OCI-LY1 (cell line): ENCODE results near the gene AP2B1.

ENCODE experiments used
- H2AFZ ChIP-seq: fragments of 200-600 bp; sonication (generic), shearing (Covaris generic); 2 replicates; pipeline ENCODE4 v1.6.0; 2014; ENCODE audit warnings: antibody characterized with exemption, mild to moderate bottlenecking, low read length
- H3F3A ChIP-seq: fragments of 200-600 bp; sonication (generic), shearing (Covaris generic); 2 replicates; pipeline ENCODE4 v1.6.0; 2014; ENCODE audit warnings: mild to moderate bottlenecking, antibody characterized with exemption, low read length, moderate library complexity; ENCODE audit not compliant: insufficient read depth
- H3K27ac ChIP-seq: fragments of 200-600 bp; sonication (generic); 2 replicates; pipeline ENCODE4 v1.5.1; 2014; ENCODE audit warnings: low read length, mixed run types, mild to moderate bottlenecking, low read depth; ENCODE audit not compliant: poor library complexity, severe bottlenecking
- H3K27me3 ChIP-seq: fragments of 200-600 bp; sonication (generic); 2 replicates; pipeline ENCODE4 v1.6.0; 2014; ENCODE audit warnings: antibody characterized with exemption, mild to moderate bottlenecking, low read length, moderate library complexity; ENCODE audit not compliant: insufficient read depth
- H3K36me3 ChIP-seq: fragments of 200-600 bp; sonication (generic); 2 replicates; pipeline ENCODE4 v1.6.1; 2014; ENCODE audit warnings: mild to moderate bottlenecking, antibody characterized with exemption, low read length, moderate library complexity, mixed read lengths; ENCODE audit not compliant: insufficient read depth
- H3K4me1 ChIP-seq: fragments of 200-600 bp; sonication (generic); 2 replicates; pipeline ENCODE4 v1.5.1; 2014; ENCODE audit warnings: mild to moderate bottlenecking, low read length, moderate library complexity; ENCODE audit not compliant: insufficient read depth, severe bottlenecking
- H3K4me2 ChIP-seq: fragments of 200-600 bp; sonication (generic), shearing (Covaris generic); 2 replicates; pipeline ENCODE4 v1.6.1; 2014; ENCODE audit warnings: low read length
- H3K4me3 ChIP-seq: fragments of 200-600 bp; sonication (generic); 2 replicates; pipeline ENCODE4 v1.5.1; 2014; ENCODE audit warnings: low read length, low read depth, mild to moderate bottlenecking, mixed read lengths; ENCODE audit not compliant: poor library complexity, severe bottlenecking
- H3K79me2 ChIP-seq: fragments of 200-600 bp; shearing (Covaris generic); 2 replicates; pipeline ENCODE4 v1.6.1; 2016; ENCODE audit warnings: mixed run types, low read length, mixed read lengths; ENCODE audit not compliant: insufficient read depth
- H3K9ac ChIP-seq: fragments of 200-600 bp; sonication (generic), shearing (Covaris generic); 2 replicates; pipeline ENCODE4 v1.6.1; 2014; ENCODE audit warnings: mild to moderate bottlenecking, low read length, mixed read lengths
- H3K9me2 ChIP-seq: fragments of 200-600 bp; sonication (generic), shearing (Covaris generic); 2 replicates; pipeline ENCODE4 v1.6.1; 2014; ENCODE audit warnings: low read depth, mild to moderate bottlenecking, low read length, mixed read lengths
- H3K9me3 ChIP-seq: fragments of 200-600 bp; shearing (Covaris generic); 2 replicates; pipeline ENCODE4 v1.6.1; 2014; ENCODE audit warnings: low read length, mixed read lengths
- H4K20me1 ChIP-seq: fragments of 200-600 bp; sonication (generic), shearing (Covaris generic); 2 replicates; pipeline ENCODE4 v1.6.0; 2016; ENCODE audit warnings: mild to moderate bottlenecking, low read length; ENCODE audit not compliant: insufficient read depth
- EZH2 ChIP-seq: fragments of 200-600 bp; sonication (generic), shearing (Covaris generic); IDR thresholded peaks from 2 replicates; pipeline ENCODE4 v1.8.0; 2017; ENCODE audit warnings: borderline replicate concordance, mixed run types, mild to moderate bottlenecking, antibody characterized with exemption, low read length, moderate library complexity, mixed read lengths
- TF ChIP-seq, protein P1 (sequence below): fragments of 200-600 bp; sonication (generic), shearing (Covaris generic); IDR thresholded peaks from 2 replicates; pipeline ENCODE4 v1.5.1; 2017; ENCODE audit warnings: mild to moderate bottlenecking, antibody characterized with exemption, low read length, moderate library complexity, mixed read lengths

AP2B1 gene

DNA sequence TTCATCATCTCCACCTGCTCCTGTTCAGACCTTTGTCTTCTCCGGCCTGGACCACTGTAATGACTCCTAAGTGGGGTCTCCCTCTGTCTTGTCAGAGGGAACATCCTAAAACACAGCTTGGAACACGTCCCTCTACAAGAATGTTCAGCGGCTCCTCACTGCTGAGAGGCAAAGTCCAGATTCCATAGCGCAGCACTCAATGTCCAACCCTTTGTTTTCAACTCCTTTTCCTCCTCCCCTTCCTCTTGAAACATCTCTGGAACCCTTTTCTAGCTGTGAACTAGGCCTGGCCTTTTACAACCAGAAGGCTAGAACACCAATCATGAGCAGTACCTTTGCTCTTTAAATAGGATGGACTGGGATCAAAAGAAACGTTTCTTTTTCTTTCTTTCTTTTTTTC lies 174.5 kb downstream of the AP2B1 start:
- TF ChIP-seq EZH2 = no peak
- TF ChIP-seq, protein P1, sequence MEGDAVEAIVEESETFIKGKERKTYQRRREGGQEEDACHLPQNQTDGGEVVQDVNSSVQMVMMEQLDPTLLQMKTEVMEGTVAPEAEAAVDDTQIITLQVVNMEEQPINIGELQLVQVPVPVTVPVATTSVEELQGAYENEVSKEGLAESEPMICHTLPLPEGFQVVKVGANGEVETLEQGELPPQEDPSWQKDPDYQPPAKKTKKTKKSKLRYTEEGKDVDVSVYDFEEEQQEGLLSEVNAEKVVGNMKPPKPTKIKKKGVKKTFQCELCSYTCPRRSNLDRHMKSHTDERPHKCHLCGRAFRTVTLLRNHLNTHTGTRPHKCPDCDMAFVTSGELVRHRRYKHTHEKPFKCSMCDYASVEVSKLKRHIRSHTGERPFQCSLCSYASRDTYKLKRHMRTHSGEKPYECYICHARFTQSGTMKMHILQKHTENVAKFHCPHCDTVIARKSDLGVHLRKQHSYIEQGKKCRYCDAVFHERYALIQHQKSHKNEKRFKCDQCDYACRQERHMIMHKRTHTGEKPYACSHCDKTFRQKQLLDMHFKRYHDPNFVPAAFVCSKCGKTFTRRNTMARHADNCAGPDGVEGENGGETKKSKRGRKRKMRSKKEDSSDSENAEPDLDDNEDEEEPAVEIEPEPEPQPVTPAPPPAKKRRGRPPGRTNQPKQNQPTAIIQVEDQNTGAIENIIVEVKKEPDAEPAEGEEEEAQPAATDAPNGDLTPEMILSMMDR = no peak

DNA sequence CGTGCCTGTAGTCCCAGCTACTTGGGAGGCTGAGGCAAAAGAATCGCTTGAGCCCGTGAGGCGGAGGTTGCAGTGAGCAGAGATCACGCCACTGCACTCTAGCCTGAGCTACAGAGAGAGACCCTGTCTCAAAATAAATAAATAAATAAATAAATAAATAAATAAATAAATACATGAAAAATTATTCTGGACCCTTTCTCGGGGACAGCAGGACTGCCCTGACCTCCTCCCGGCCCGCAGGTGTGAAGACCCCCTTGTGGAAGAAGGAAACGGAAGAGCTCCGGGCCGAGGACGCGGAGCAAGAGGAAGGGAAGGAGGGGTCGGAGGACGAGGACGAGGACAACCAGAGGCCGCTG lies 176.6 kb downstream of the AP2B1 start:
- peaks cover 6% of the 10 kb centered on the region for H3K4me1 ChIP-seq
- H3K9me3 ChIP-seq = no peaks in the 10 kb centered on the region
- no peaks in the 10 kb centered on the region for H3K36me3 ChIP-seq
- peak overlapping the region; percentile 67 for H3K4me3 ChIP-seq
- H3K79me2 ChIP-seq = no peaks in the 10 kb centered on the region
- H3K9ac ChIP-seq = no peak overlapping the region; the same call in 1 of the 2 replicates
- H3K27me3 ChIP-seq = no peaks in the 10 kb centered on the region; the same call in 1 of the 2 replicates
- TF ChIP-seq, protein P1 = no peak
- TF ChIP-seq EZH2 = no peak
- no peak overlapping the region for H2AFZ ChIP-seq
- peak overlapping the region; percentile 78 for H3K4me2 ChIP-seq
- no peaks in the 10 kb centered on the region for H3F3A ChIP-seq
- H3K27ac ChIP-seq = no peak overlapping the region
- no peaks in the 10 kb centered on the region for H3K9me2 ChIP-seq
- H4K20me1 ChIP-seq = no peaks in the 10 kb centered on the region

More for the DNA sequence above, 174.5 kb downstream of the AP2B1 start:
- Histone ChIP-seq H3K9ac (no peak overlapping the region), H3K36me3 (no peaks in the 10 kb centered on the region), H3F3A (no peaks in the 10 kb centered on the region), H4K20me1 (no peaks in the 10 kb centered on the region), H3K4me2 (no peak overlapping the region), H3K27ac (no peak overlapping the region), H3K4me3 (no peak overlapping the region), H3K9me3 (no peaks in the 10 kb centered on the region), H3K27me3 (no peaks in the 10 kb centered on the region; the same call in 1 of the 2 replicates), H3K9me2 (no peaks in the 10 kb centered on the region), H3K79me2 (no peaks in the 10 kb centered on the region), H2AFZ (no peak overlapping the region), H3K4me1 (peaks cover 6% of the 10 kb centered on the region)

DNA sequence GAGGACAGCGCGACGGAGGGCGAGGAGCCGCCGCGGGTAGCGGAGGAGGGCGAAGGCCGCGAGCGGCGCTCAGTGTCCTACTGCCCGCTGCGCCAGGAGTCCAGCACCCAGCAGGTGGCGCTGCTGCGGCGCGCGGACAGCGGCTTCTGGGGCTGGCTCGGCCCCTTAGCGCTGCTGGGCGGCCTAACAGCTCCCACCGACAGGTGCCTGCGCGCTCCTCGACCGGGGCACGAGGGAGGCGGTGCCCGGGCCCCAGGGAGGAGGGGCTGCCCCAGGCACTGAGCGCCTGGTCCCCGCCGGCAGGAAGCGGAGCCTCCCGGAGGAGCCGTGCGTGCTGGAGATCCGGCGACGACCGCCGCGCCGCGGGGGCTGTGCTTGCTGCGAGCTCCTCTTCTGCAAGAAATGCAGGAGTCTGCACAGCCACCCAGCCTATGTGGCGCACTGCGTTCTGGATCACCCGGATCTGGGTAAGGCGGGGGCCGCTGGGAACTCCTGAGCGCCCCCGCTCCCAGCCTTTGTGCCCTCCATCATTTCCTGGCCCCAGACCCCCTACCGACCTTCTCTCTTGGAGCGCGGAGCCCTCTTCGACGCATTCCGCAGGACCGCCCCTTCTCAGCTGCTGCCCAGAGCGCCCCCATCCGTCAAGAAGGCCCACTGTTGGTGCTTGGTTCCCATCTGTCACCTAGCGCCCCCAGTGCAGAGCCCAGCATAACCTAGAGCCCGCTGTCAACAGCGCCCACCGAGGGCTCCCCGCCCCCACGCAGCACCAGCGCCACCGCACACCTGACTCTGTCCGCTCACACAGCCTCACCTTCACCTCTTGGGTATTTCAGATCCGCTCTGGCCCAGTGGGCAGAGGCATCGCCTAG lies 177.2 kb downstream of the AP2B1 start:
- Histone ChIP-seq H3K4me3 (peak overlapping the region; percentile 67), H3K79me2 (no peaks in the 10 kb centered on the region), H3K9ac (peak overlapping the region; percentile 64), H4K20me1 (no peaks in the 10 kb centered on the region), H3K27me3 (no peaks in the 10 kb centered on the region; the same call in 1 of the 2 replicates), H3K4me2 (peak overlapping the region; percentile 78), H3K36me3 (no peaks in the 10 kb centered on the region), H3K9me3 (no peaks in the 10 kb centered on the region), H3K4me1 (peaks cover 6% of the 10 kb centered on the region), H3F3A (no peaks in the 10 kb centered on the region), H3K9me2 (no peaks in the 10 kb centered on the region), H2AFZ (0 out of 2 replicates have a peak overlapping the region, but pooled peaks have one; percentile 18), H3K27ac (peak overlapping the region; percentile 12)
- TF ChIP-seq, protein P1 = peak; percentile 91
- no peak for TF ChIP-seq EZH2
